ENCODE results near the gene SRP68. TPM values are rescaled to one million over a fixed set of nuclear protein-coding genes. Genes with fewer than 3 reads are reported as not detected.

The SRP68 gene
- total RNA-seq, 4 donors from 2014 or later = 39.8 to 74.2 (median 48.4) TPM

DNA sequence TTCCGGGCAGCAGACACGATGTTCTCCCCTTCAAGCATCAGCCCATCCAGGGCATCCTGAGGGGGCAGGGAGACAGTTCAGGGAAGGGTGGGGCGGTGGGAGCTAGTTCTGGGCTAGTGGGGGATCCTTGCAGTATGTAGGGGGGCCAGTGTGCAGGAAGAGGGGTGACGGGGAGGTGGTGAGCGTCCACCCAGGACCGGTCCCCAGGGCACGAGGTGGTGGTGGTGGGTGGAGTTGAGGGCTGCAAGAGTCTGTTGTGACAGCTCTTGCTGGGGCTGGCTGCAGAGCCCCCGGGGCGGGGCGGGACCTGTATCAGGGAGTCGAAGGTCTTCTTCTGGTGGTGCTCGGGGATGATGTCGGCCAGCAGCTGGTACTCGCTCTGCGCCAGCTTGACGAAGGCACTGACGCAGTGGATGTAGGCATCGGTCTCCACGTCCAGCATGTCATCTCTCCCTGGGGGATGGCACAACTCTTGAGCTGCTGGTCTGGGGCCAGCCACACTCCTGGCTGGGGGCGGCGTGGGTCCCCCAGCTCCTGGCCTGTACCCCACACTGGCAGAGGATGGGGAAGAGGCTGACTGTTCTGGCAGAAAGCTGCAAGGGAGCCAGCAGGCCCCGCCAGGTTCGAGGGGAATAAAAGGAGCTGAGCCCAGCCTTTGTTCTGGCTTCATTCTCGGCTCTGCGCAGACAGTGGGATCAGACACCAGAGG is 16.7 kb upstream of the SRP68 start:
- TF ChIP-seq, protein P1, sequence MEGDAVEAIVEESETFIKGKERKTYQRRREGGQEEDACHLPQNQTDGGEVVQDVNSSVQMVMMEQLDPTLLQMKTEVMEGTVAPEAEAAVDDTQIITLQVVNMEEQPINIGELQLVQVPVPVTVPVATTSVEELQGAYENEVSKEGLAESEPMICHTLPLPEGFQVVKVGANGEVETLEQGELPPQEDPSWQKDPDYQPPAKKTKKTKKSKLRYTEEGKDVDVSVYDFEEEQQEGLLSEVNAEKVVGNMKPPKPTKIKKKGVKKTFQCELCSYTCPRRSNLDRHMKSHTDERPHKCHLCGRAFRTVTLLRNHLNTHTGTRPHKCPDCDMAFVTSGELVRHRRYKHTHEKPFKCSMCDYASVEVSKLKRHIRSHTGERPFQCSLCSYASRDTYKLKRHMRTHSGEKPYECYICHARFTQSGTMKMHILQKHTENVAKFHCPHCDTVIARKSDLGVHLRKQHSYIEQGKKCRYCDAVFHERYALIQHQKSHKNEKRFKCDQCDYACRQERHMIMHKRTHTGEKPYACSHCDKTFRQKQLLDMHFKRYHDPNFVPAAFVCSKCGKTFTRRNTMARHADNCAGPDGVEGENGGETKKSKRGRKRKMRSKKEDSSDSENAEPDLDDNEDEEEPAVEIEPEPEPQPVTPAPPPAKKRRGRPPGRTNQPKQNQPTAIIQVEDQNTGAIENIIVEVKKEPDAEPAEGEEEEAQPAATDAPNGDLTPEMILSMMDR (IDR thresholded peaks at IDR 0.05; ENCODE audit: low read depth) = no peak

DNA sequence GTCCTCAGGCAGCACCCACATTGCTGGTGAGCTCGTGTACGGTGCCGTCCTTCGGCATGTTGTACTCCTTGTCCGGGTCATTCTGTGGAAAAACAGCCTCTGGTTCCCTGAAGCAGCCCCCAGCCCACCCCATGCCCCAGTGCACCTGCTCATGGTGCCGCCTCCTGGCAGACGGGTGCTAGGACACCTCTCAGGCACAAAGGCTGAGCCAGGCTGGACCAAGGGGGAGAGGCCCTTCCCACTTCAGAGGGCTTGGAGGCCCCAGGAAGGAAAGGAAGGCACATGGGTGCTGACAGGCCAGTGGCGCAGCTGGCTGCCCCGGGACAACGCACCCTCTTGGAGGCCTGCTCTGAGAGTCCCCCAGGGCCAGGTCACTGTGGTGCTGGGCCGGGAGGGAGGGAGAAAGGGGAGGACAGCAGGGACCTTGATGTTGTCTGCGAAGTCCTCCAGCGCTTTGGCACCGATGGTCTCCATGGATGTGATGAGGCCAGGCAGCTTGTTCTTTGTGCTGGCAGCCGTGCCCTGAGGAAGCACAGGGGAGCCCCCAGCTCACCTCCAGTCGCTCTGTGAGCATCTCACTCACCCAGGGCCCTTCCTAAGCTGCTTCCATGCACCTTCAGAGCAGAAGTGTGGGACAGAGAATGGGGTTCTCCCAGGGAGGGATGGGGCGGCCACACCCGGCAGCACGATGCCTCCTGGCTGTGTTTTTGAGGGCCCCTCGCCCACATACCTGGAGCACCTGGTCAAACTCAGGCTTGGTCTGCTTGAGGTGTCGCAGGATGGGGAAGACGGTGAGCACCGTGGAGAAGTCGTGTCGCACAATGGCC is 15.9 kb upstream of the SRP68 start:
- TF ChIP-seq, protein P1 (IDR thresholded peaks at IDR 0.05; ENCODE audit: low read depth) = no peak

DNA sequence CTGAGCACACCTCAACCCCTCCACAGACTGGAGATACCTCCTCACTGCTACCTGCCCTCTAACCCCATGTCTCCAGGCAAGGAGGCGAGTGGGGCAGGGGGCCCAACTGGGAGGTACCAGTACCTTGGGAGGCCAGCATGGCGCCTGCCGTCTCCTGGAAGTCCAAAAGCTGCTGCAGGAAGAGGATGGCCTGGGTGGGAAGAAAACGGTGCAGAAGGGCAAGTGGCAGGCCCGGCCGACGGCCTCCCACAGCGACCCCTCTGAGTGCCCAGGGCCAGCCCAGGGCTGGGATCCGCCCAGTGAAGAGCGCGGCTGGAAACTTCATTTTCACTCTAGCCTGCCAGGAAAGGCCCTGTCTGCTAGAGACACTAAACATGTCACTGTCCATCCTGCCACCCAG is 15.2 kb upstream of the SRP68 start:
- TF ChIP-seq, protein P1 (IDR thresholded peaks at IDR 0.05; ENCODE audit: low read depth) = no peak

GRCh38 chr17:76086384-76086783 is 14.1 kb upstream of the SRP68 start:
- TF ChIP-seq, protein P1 (IDR thresholded peaks at IDR 0.05; ENCODE audit: low read depth) = no peak

DNA sequence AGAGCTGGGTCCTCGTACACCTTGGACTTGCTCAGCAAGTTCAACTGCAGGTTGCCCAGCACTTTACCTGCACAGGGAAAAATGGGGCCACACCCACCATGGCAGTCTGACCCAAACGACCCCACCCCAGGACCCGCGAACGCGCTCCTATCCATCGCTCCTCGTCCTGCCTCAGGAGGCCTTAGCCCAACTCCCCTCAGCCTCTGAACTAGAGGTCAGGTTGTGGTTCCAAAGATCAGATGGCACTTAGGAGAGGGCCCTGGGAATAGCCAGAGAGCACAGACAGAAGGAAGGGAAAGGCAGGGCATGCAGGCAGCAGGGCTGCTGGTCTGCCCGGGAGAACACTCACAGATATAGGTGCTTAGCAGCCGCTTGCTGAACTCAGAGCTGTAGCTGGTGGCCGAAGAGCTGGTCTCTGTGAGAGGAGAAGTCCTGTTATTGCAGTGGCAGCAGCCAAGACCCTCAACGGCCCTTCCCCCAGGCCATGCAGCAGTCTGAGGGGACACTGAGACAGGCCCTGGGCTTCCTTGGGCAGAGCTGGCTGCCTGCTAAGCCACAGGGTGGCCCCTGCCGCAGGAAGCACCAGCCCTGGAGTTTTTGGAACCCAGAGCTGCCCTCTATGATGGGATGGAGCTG is 13.5 kb upstream of the SRP68 start:
- TF ChIP-seq, protein P1 (IDR thresholded peaks at IDR 0.05; ENCODE audit: low read depth) = no peak

- TF ChIP-seq, protein P1 (IDR thresholded peaks at IDR 0.05; ENCODE audit: low read depth) = no peak
These were observed 12.9 kb upstream of the SRP68 start for GRCh38 chr17:76085066-76085730.
